SK-N-SH (cell line): ENCODE results near the gene ACOT9.

Experiments
- CTCF ChIP-seq: fragments of 200-600 bp; sonication (generic); IDR thresholded peaks from 2 replicates; pipeline ENCODE4 v1.6.1; 2017; ENCODE audit warnings: antibody characterized with exemption, mild to moderate bottlenecking, moderate library complexity
- EP300 ChIP-seq, 2 experiments: IDR thresholded peaks; 2 replicates each; pipeline versions ENCODE4 v1.4.0 to v1.6.1; 2012; ENCODE audit warnings: borderline replicate concordance in 1 of 2, low read depth in 1 of 2, low read length in 1 of 2
- EZH2phosphoT487 ChIP-seq: fragments of 200-600 bp; sonication (generic); IDR thresholded peaks from 2 replicates; pipeline ENCODE4 v1.6.1; 2017; ENCODE audit warnings: low read depth, mixed run types, mild to moderate bottlenecking, antibody characterized with exemption, moderate library complexity, borderline replicate concordance
- FOXJ3 ChIP-seq: sonication (generic); formaldehyde crosslinking; IDR thresholded peaks from 2 replicates; pipeline ENCODE4 v1.5.1; 2020; ENCODE audit warnings: mild to moderate bottlenecking, missing genetic modification reagents
- RAD21 ChIP-seq: IDR thresholded peaks from 2 replicates; pipeline ENCODE4 v1.6.1; 2012; ENCODE audit warnings: mild to moderate bottlenecking, low read length
- RFX5 ChIP-seq: IDR thresholded peaks from 2 replicates; pipeline ENCODE4 v1.6.1; 2012; ENCODE audit warnings: mild to moderate bottlenecking, improper control_type of control experiment, low read length
- TEAD4 ChIP-seq: IDR thresholded peaks from 2 replicates; pipeline ENCODE4 v1.4.0; 2012; ENCODE audit warnings: mild to moderate bottlenecking, borderline replicate concordance; ENCODE audit not compliant: insufficient read depth

GRCh38 chrX:23662853-23663252 is 80.2 kb downstream of the ACOT9 start:
- TF ChIP-seq CTCF (no peak), EZH2phosphoT487 (no peak), EP300 (IDR thresholded peaks at IDR 0.05; ENCODE audit: borderline replicate concordance in 1 of 2, low read depth in 1 of 2, low read length in 1 of 2) (no peak), TEAD4 (no peak), FOXJ3 (no peak), RAD21 (no peak), RFX5 (no peak)
